HCT116 (cell line): ENCODE results near the gene COL1A1. TPM values are rescaled to one million over a fixed set of nuclear protein-coding genes. Genes with fewer than 3 reads are reported as not detected.

ENCODE experiments used
- ATAC-seq: fragments of 200-7000 bp; cut with Tn5 transposase; 2 replicates; pipeline ENCODE4 v1.9.1; 2020; ENCODE audit warnings: mild to moderate bottlenecking, moderate library complexity
- BruUV-seq: library from RNA; stranded (reverse); fragments of 400-500 nt; replicated peaks from 2 replicates; lab custom pipeline; 2021; lab: Mats Ljungman, UMichigan
- CTCF ChIA-PET: fragments of 300-600 bp; sonication (Branson Sonifier 250); formaldehyde crosslinking; loops from one replicate; lab custom pipeline; 2021; ENCODE audit warnings: antibody characterized with exemption; lab: Charles Lee
- POLR2A ChIA-PET: fragments of 300-600, 350-600 bp; sonication (Branson Sonifier 250); formaldehyde crosslinking; loops from one replicate; lab custom pipeline; 2021; ENCODE audit warnings: antibody characterized with exemption; lab: Charles Lee
- RAD21 ChIA-PET, 2 experiments: fragments of 300-600 bp; sonication (Branson Sonifier 250); formaldehyde crosslinking; loops; one replicate each; lab custom pipeline; 2023; ENCODE audit warnings: low total read pairs in 2 of 2; ENCODE audit not compliant: uncharacterized antibody in 2 of 2, unreplicated experiment in 2 of 2, low non-redundant PET in 1 of 2; lab: Charles Lee
- DNase-seq: peaks from one replicate; pipeline ENCODE4 v3.0.0-alpha.2; 2010; ENCODE audit warnings: low read depth, low spot score
- H2AFZ ChIP-seq: fragments of 200-600 bp; shearing (Covaris generic), sonication (generic); 2 replicates; pipeline ENCODE4 v1.6.1; 2017; ENCODE audit warnings: low read depth, mixed run types, mixed read lengths, antibody characterized with exemption, low read length; ENCODE audit not compliant: poor library complexity, severe bottlenecking
- H3K27ac ChIP-seq: 2 replicates; pipeline ENCODE4 v1.5.1; 2012; ENCODE audit warnings: low read depth, low read length
- H3K27me3 ChIP-seq: fragments of 200-600 bp; sonication (generic); 2 replicates; pipeline ENCODE4 v1.6.1; 2016; ENCODE audit warnings: mixed run types, low read length, mixed read lengths; ENCODE audit not compliant: insufficient read depth
- H3K36me3 ChIP-seq, 2 experiments: fragments of 200-500 bp in 1 of 2; fragments of 200-600 bp in 1 of 2; sonication (Bioruptor generic) in 1 of 2; sonication (generic) in 1 of 2; 2 replicates each; pipeline versions ENCODE4 v1.5.1 to v1.6.1; 2014 to 2016; ENCODE audit warnings: low read length in 2 of 2, inconsistent platforms in 1 of 2, mixed read lengths in 1 of 2, mixed run types in 1 of 2; ENCODE audit not compliant: insufficient read depth in 2 of 2, control insufficient read depth in 1 of 2
- H3K4me1 ChIP-seq, 2 experiments: fragments of 200-600 bp in 1 of 2; sonication (generic) in 1 of 2; 2 replicates each; pipeline versions ENCODE4 v1.5.1 to v1.6.1; 2012 to 2017; ENCODE audit warnings: low read length in 2 of 2, inconsistent platforms in 1 of 2, mild to moderate bottlenecking in 1 of 2, mixed read lengths in 1 of 2, mixed run types in 1 of 2, moderate library complexity in 1 of 2; ENCODE audit not compliant: insufficient read depth in 2 of 2, control insufficient read depth in 1 of 2
- H3K4me2 ChIP-seq: fragments of 200-600 bp; sonication (generic); 2 replicates; pipeline ENCODE4 v1.6.1; 2017; ENCODE audit warnings: mixed run types, low read length, mixed read lengths
- H3K4me3 ChIP-seq, 2 experiments: fragments of 200-600 bp in 1 of 2; sonication (generic) in 1 of 2; replicated peaks in 1 of 2; 2 replicates each; pipeline ENCODE4 v1.5.1; 2011 to 2016; ENCODE audit warnings: low read length in 2 of 2, control low read depth in 1 of 2, low read depth in 1 of 2, mild to moderate bottlenecking in 1 of 2, mixed read lengths in 1 of 2, mixed run types in 1 of 2
- H3K79me2 ChIP-seq: fragments of 200-600 bp; sonication (generic); 2 replicates; pipeline ENCODE4 v1.6.1; 2017; ENCODE audit warnings: mild to moderate bottlenecking, mixed run types, low read length, moderate library complexity, mixed read lengths; ENCODE audit not compliant: insufficient read depth
- H3K9ac ChIP-seq: fragments of 200-600 bp; sonication (generic); 2 replicates; pipeline ENCODE4 v1.6.1; 2016; ENCODE audit warnings: low read length, mixed read lengths
- H3K9me2 ChIP-seq: fragments of 200-600 bp; sonication (generic), shearing (Covaris generic); 2 replicates; pipeline ENCODE4 v1.6.1; 2017; ENCODE audit warnings: mixed run types, mild to moderate bottlenecking, moderate library complexity; ENCODE audit not compliant: insufficient read depth
- H3K9me3 ChIP-seq, 2 experiments: fragments of 200-500 bp in 1 of 2; fragments of 200-600 bp in 1 of 2; sonication (Bioruptor generic) in 1 of 2; sonication (generic) in 1 of 2; 2 replicates each; pipeline ENCODE4 v1.6.1; 2014 to 2017; ENCODE audit warnings: low read length in 2 of 2, mixed read lengths in 2 of 2, inconsistent platforms in 1 of 2, low read depth in 1 of 2, mild to moderate bottlenecking in 1 of 2, mixed run types in 1 of 2, moderate library complexity in 1 of 2; ENCODE audit not compliant: control insufficient read depth in 1 of 2, insufficient read depth in 1 of 2
- H4K20me1 ChIP-seq: fragments of 200-600 bp; sonication (generic), shearing (Covaris generic); 2 replicates; pipeline ENCODE4 v1.6.1; 2017; ENCODE audit warnings: mixed run types, mild to moderate bottlenecking, moderate library complexity; ENCODE audit not compliant: insufficient read depth
- ATF3 ChIP-seq: IDR thresholded peaks from 2 replicates; pipeline ENCODE4 v1.6.1; 2012
- CBX3 ChIP-seq: IDR thresholded peaks from 2 replicates; pipeline ENCODE4 v1.6.1; 2012; ENCODE audit warnings: low read depth
- CTCF ChIP-seq, 3 experiments: fragments of 200-600 bp in 1 of 3; sonication (generic) in 1 of 3; IDR thresholded peaks in 2 of 3; conservative IDR thresholded peaks in 1 of 3; 2 replicates each; pipeline ENCODE4 v1.5.1; 2012 to 2017; ENCODE audit warnings: low read depth in 2 of 3, low read length in 2 of 3, antibody characterized with exemption in 1 of 3, borderline replicate concordance in 1 of 3, control low read depth in 1 of 3, mild to moderate bottlenecking in 1 of 3, mixed read lengths in 1 of 3, mixed run types in 1 of 3, moderate library complexity in 1 of 3; ENCODE audit not compliant: insufficient read depth in 1 of 3
- EGR1 ChIP-seq: IDR thresholded peaks from 2 replicates; pipeline ENCODE4 v1.6.1; 2012; ENCODE audit warnings: low read depth
- EZH2phosphoT487 ChIP-seq: fragments of 200-600 bp; IDR thresholded peaks from 2 replicates; pipeline ENCODE4 v1.6.1; 2018; ENCODE audit warnings: antibody characterized with exemption, borderline replicate concordance
- FOSL1 ChIP-seq: IDR thresholded peaks from 2 replicates; pipeline ENCODE4 v1.6.1; 2012; ENCODE audit warnings: low read depth
- POLR2A ChIP-seq: IDR thresholded peaks from 2 replicates; pipeline ENCODE4 v1.7.0; 2011; ENCODE audit warnings: borderline replicate concordance; ENCODE audit not compliant: insufficient read depth, insufficient read length; ENCODE audit errors: extremely low read depth
- POLR2AphosphoS5 ChIP-seq: IDR thresholded peaks from 2 replicates; pipeline ENCODE4 v1.6.1; 2011; ENCODE audit warnings: mild to moderate bottlenecking, low read depth, low read length, moderate library complexity
- RAD21 ChIP-seq: IDR thresholded peaks from 2 replicates; pipeline ENCODE4 v1.6.1; 2012; ENCODE audit warnings: low read depth, mild to moderate bottlenecking
- REST ChIP-seq: IDR thresholded peaks from 2 replicates; pipeline ENCODE4 v1.6.1; 2012; ENCODE audit warnings: low read depth
- SP1 ChIP-seq: IDR thresholded peaks from 2 replicates; pipeline ENCODE4 v1.6.1; 2012; ENCODE audit warnings: low read depth
- TCF7L2 ChIP-seq: IDR thresholded peaks from 2 replicates; pipeline ENCODE4 v1.7.0; 2011; ENCODE audit warnings: borderline replicate concordance, inconsistent platforms; ENCODE audit not compliant: insufficient read depth, insufficient read length; ENCODE audit errors: extremely low read depth
- YY1 ChIP-seq: IDR thresholded peaks from 2 replicates; pipeline ENCODE4 v1.6.1; 2011; ENCODE audit warnings: low read length, low read depth, moderate library complexity, mild to moderate bottlenecking; ENCODE audit not compliant: insufficient replicate concordance; ENCODE audit errors: extremely low read depth
- ZNF274 ChIP-seq: fragments of 200-500 bp; sonication (Bioruptor generic); IDR thresholded peaks from 2 replicates; pipeline ENCODE4 v1.6.1; 2014; ENCODE audit warnings: mild to moderate bottlenecking, low read depth, low read length, inconsistent platforms
- intact Hi-C: fragments of 100-400 bp; cut with micrococcal nuclease; formaldehyde crosslinking; loops from 2 replicates; pipeline ENCODE4 v1.10.0; 2022
- total RNA-seq: library from RNA; stranded (reverse); gene quantifications from one replicate; pipeline ENCODE4 v1.2.1, GENCODE V29; 2021; ENCODE audit not compliant: unreplicated experiment
- TF ChIP-seq, protein P1 (sequence below): IDR thresholded peaks from 2 replicates; pipeline ENCODE4 v1.6.1; 2011; ENCODE audit warnings: mild to moderate bottlenecking, low read length, moderate library complexity; ENCODE audit not compliant: insufficient replicate concordance; ENCODE audit errors: extremely low read depth

Gene COL1A1
- total RNA-seq, 1 experiment from 2014 or later, result 33.6 TPM

GRCh38 chr17:50209472-50210239 lies 8.2 kb upstream of the COL1A1 start (continued):
- TF ChIP-seq, protein P1, sequence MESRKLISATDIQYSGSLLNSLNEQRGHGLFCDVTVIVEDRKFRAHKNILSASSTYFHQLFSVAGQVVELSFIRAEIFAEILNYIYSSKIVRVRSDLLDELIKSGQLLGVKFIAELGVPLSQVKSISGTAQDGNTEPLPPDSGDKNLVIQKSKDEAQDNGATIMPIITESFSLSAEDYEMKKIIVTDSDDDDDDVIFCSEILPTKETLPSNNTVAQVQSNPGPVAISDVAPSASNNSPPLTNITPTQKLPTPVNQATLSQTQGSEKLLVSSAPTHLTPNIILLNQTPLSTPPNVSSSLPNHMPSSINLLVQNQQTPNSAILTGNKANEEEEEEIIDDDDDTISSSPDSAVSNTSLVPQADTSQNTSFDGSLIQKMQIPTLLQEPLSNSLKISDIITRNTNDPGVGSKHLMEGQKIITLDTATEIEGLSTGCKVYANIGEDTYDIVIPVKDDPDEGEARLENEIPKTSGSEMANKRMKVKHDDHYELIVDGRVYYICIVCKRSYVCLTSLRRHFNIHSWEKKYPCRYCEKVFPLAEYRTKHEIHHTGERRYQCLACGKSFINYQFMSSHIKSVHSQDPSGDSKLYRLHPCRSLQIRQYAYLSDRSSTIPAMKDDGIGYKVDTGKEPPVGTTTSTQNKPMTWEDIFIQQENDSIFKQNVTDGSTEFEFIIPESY, result no peak
- no peak for TF ChIP-seq TCF7L2

DNA sequence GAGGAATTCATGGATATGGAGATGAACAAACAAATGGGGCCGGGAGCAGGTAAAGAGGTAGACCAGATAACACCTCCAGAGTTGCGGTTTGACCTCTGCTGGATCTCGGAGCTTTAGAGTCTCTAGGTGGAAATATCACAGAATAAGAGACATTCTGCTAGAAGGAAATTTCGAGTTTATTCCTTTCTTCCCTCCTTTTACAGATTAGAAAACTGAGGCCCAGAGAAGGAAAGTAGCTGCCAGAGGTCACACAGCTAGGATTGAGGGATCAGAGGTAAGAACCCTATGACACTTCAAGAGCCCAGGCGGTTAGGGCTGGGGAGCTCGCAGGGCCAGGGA lies 7.7 kb upstream of the COL1A1 start:
- Histone ChIP-seq H3K4me1 (peaks cover 14 to 31% of the 10 kb centered on the region in 2 experiments), H3K27ac (no peak overlapping the region), H3K4me2 (no peak overlapping the region), H3K27me3 (no peaks in the 10 kb centered on the region), H3K4me3 (no peak overlapping the region), H3K9me2 (no peaks in the 10 kb centered on the region), H4K20me1 (no peaks in the 10 kb centered on the region), H3K79me2 (no peaks in the 10 kb centered on the region), H3K9me3 (no peaks in the 10 kb centered on the region), H3K9ac (no peak overlapping the region), H3K36me3 (no peaks in the 10 kb centered on the region), H2AFZ (no peak overlapping the region)
- intact Hi-C loops, result no loop called here
- CTCF ChIA-PET, result interaction anchor here (2.8 kb wide), 1 partner anchor 9 kb away, joined by 12 read pairs; no protein-coding TSS in a partner anchor
- no TSS peak for BruUV-seq
- ATAC-seq (no peak), DNase-seq (no peak)
- RAD21 ChIA-PET, result no interaction called here
- POLR2A ChIA-PET, result interaction anchor here (1.0 to 1.3 kb wide), 3 partner anchors 9 to 11 kb away, joined by 3 to 4 read pairs (median 3); no protein-coding TSS in a partner anchor
- no peak for TF ChIP-seq EGR1
- TF ChIP-seq YY1, result no peak
- no peak for TF ChIP-seq POLR2AphosphoS5
- TF ChIP-seq RAD21, result no peak
- no peak for TF ChIP-seq TCF7L2
- no peak for TF ChIP-seq EZH2phosphoT487
- no peak for TF ChIP-seq CBX3
- no peak for TF ChIP-seq SP1
- no peak for TF ChIP-seq POLR2A
- TF ChIP-seq ATF3, result no peak
- TF ChIP-seq ZNF274, result no peak
- TF ChIP-seq CTCF (IDR thresholded peaks at IDR 0.05 in 2 of 3, conservative IDR thresholded peaks at IDR 0.05 in 1 of 3; ENCODE audit: borderline replicate concordance in 1 of 3, insufficient read depth in 1 of 3, low read depth in 2 of 3, low read length in 2 of 3), result no peak
- no peak for TF ChIP-seq REST
- TF ChIP-seq FOSL1, result no peak
